ENCODE measurements around the gene GRIFIN. TPM values are rescaled to one million over a fixed set of nuclear protein-coding genes. Genes with fewer than 3 reads are reported as not detected.
A peak's percentile ranks its signal among the peaks of the same experiment; 100 is the strongest.

GRIFIN gene
- total RNA-seq, 1 donor, result not detected

GRCh38 chr7:2517026-2517425 is 40.8 kb upstream of the GRIFIN start:
- no peak overlapping the region for H3K4me3 ChIP-seq (ENCODE audit: low read depth, low read length)

GRCh38 chr7:2516194-2516555 is 40.0 kb upstream of the GRIFIN start:
- TF ChIP-seq CTCF (IDR thresholded peaks at IDR 0.05; ENCODE audit: insufficient read depth, low read depth, low read length), result no peak
- DNase-seq (ENCODE audit: low read depth), result no peak
- H3K4me3 ChIP-seq (ENCODE audit: low read depth, low read length), result no peak overlapping the region

More at GRCh38 chr7:2517026-2517425, 40.8 kb upstream of the GRIFIN start:
- peak; percentile 64 for DNase-seq (ENCODE audit: low read depth)
- TF ChIP-seq CTCF (IDR thresholded peaks at IDR 0.05; ENCODE audit: insufficient read depth, low read depth, low read length), result no peak

GRCh38 chr7:2515424-2516193 is 39.4 kb upstream of the GRIFIN start:
- TF ChIP-seq CTCF (IDR thresholded peaks at IDR 0.05; ENCODE audit: insufficient read depth, low read depth, low read length), result no peak
- H3K4me3 ChIP-seq (ENCODE audit: low read depth, low read length), result no peak overlapping the region
- DNase-seq (ENCODE audit: low read depth), result no peak

- no peak overlapping the region for H3K4me3 ChIP-seq (ENCODE audit: low read depth, low read length)
- no peak for TF ChIP-seq CTCF (IDR thresholded peaks at IDR 0.05; ENCODE audit: insufficient read depth, low read depth, low read length)
- DNase-seq (ENCODE audit: low read depth), result no peak
Observed at GRCh38 chr7:2514473-2515423, 38.5 kb upstream of the GRIFIN start.

GRCh38 chr7:2513702-2514101 is 37.5 kb upstream of the GRIFIN start:
- no peak overlapping the region for H3K4me3 ChIP-seq (ENCODE audit: low read depth, low read length)
- no peak for DNase-seq (ENCODE audit: low read depth)
- no peak for TF ChIP-seq CTCF (IDR thresholded peaks at IDR 0.05; ENCODE audit: insufficient read depth, low read depth, low read length)

GRCh38 chr7:2512713-2513112 is 36.5 kb upstream of the GRIFIN start:
- H3K4me3 ChIP-seq (ENCODE audit: low read depth, low read length), result no peak overlapping the region
- TF ChIP-seq CTCF (IDR thresholded peaks at IDR 0.05; ENCODE audit: insufficient read depth, low read depth, low read length), result no peak
- no peak for DNase-seq (ENCODE audit: low read depth)
